GM12872 (cell line): Measurements from ENCODE around the gene NUDT5.

ENCODE experiments used
- CTCF ChIP-seq: IDR thresholded peaks from 3 replicates; pipeline ENCODE4 v1.5.1; 2011; ENCODE audit warnings: low read depth, mild to moderate bottlenecking, low read length, moderate library complexity; ENCODE audit not compliant: insufficient read depth

The NUDT5 gene

GRCh38 chr10:12177642-12178041, 18.0 kb downstream of the NUDT5 start:
- TF ChIP-seq CTCF = no peak

DNA sequence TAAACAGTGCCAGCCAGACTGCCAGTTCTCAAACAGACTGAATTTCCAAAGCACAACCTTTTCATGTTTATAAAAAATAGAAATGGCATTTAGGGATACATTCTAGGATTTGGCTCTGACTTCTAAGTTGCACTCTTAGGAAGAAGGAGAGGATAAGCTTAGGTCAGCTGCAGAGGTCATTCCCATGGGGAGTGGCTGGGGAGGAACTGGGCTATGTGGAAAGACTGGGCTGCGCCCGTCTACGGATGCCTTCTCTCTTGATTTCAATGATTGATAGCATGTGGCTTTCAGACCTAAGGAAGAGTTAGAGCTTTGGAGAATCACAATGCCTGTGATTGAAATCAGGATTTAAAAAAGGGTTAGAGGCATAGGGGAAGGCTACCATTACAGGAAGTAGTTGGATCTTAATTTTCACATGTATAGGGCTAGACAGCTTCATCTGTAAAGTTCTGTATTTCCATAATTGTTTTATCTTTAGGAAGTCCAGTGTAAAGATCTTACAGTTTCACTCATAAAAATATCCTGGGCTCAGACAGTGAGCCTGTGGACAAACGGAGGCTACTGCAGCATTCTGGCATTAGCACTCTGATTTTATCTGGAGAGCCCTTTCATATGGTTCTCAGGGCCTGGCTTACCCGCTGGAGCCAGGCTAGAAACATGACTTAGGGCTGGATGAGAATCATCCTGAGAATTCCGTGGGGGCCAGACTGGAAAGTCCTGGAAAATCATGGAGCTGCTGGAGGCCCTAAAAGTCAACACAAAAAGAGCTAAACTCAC, 29.5 kb downstream of the NUDT5 start:
- TF ChIP-seq CTCF = no peak

GRCh38 chr10:12165036-12165435, 30.7 kb downstream of the NUDT5 start:
- TF ChIP-seq CTCF = no peak

- no peak for TF ChIP-seq CTCF
Measured at GRCh38 chr10:12164085-12164484, 31.6 kb downstream of the NUDT5 start.

GRCh38 chr10:12162927-12163326, 32.8 kb downstream of the NUDT5 start:
- TF ChIP-seq CTCF = no peak

DNA sequence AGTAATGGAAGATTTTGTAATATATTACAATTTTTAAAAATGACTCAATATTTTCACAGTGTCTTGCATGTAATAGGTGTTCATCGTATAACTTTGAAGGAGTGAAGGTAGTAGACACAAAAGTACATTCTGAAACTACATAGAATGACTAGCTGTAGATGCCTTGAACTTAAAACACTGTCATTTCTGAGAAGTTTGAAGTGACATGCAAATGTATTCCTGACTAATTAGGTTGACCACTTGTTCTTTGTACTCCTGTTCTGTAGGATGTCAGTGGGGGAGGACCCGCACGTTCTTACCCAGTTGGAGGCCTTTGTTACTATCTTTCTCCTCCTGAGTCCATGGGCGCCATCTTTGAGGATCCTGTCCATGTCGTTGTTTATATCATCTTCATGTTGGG, 35.0 kb downstream of the NUDT5 start:
- no peak for TF ChIP-seq CTCF

GRCh38 chr10:12158111-12158510, 37.6 kb downstream of the NUDT5 start:
- TF ChIP-seq CTCF = no peak
